Smooth muscle cell (in vitro differentiated cells): ENCODE measurements around the gene DAD1. TPM values are rescaled to one million over a fixed set of nuclear protein-coding genes. Genes with fewer than 3 reads are reported as not detected.

ENCODE experiments used
- DNase-seq: peaks from one replicate; lab custom pipeline; 2025; ENCODE audit not compliant: unreplicated experiment; lab: John Stamatoyannopoulos, UW
- H2AFZ ChIP-seq: fragments of 200-600 bp; sonication (generic); 2 replicates; pipeline ENCODE4 v1.6.0; 2016; ENCODE audit warnings: antibody characterized with exemption, low read depth, mild to moderate bottlenecking
- H3F3A ChIP-seq: fragments of 200-600 bp; sonication (generic); 2 replicates; pipeline ENCODE4 v1.6.0; 2017; ENCODE audit warnings: antibody characterized with exemption, low read depth
- H3K27ac ChIP-seq: fragments of 200-600 bp; sonication (generic); 2 replicates; pipeline ENCODE4 v1.5.1; 2016; ENCODE audit warnings: low read depth, mild to moderate bottlenecking
- H3K27me3 ChIP-seq: fragments of 200-600 bp; sonication (generic); 2 replicates; pipeline ENCODE4 v1.6.1; 2016; ENCODE audit warnings: low read depth, mild to moderate bottlenecking
- H3K36me3 ChIP-seq: fragments of 200-600 bp; sonication (generic); 2 replicates; pipeline ENCODE4 v1.5.1; 2016; ENCODE audit warnings: low read depth
- H3K4me1 ChIP-seq: fragments of 200-600 bp; sonication (generic); 2 replicates; pipeline ENCODE4 v1.5.1; 2016; ENCODE audit warnings: low read depth
- H3K4me2 ChIP-seq: fragments of 200-600 bp; sonication (generic); 2 replicates; pipeline ENCODE4 v1.6.0; 2016; ENCODE audit warnings: mild to moderate bottlenecking
- H3K4me3 ChIP-seq: fragments of 200-600 bp; sonication (generic); 2 replicates; pipeline ENCODE4 v1.5.1; 2016; ENCODE audit warnings: mild to moderate bottlenecking
- H3K79me2 ChIP-seq: fragments of 200-600 bp; sonication (generic); 2 replicates; pipeline ENCODE4 v1.6.0; 2016; ENCODE audit warnings: low read depth, mild to moderate bottlenecking
- H3K9ac ChIP-seq: fragments of 200-600 bp; sonication (generic); 2 replicates; pipeline ENCODE4 v1.6.0; 2016; ENCODE audit warnings: low read depth
- H3K9me3 ChIP-seq: fragments of 200-600 bp; sonication (generic); replicated peaks from 2 replicates; pipeline ENCODE4 v1.5.1; 2016; ENCODE audit warnings: low read depth
- H4K20me1 ChIP-seq: fragments of 200-600 bp; sonication (generic); 2 replicates; pipeline ENCODE4 v1.6.0; 2016; ENCODE audit warnings: low read depth
- WGBS: methylation state at CpG from one replicate; pipeline ENCODE4 v1.1.7; 2016; ENCODE audit warnings: low lambda C conversion rate; 5-methylcytosine and 5-hydroxymethylcytosine counted together
- polyA plus RNA-seq: library from polyadenylated mRNA; unstranded; fragments of >200 nt; fragmentation: Nextera tagmentation; extraction: Ambion mirVana; gene quantifications from 2 replicates; pipeline ENCODE4 v1.2.1, GENCODE V29; 2016
- total RNA-seq: library from RNA; depleted of rRNA; stranded (reverse); fragments of >200 nt; gene quantifications from 2 replicates; pipeline ENCODE4 v1.2.3, GENCODE V29; 2014
- TF ChIP-seq, protein P1 (sequence below): fragments of 200-600 bp; sonication (generic); IDR thresholded peaks from 2 replicates; pipeline ENCODE4 v1.5.1; 2017; ENCODE audit warnings: borderline replicate concordance, mild to moderate bottlenecking, antibody characterized with exemption; ENCODE audit not compliant: insufficient read depth, poor library complexity, severe bottlenecking

The DAD1 gene
- total and polyA plus RNA-seq, 2 experiments from 2014 or later, result 533 to 571 TPM

DNA sequence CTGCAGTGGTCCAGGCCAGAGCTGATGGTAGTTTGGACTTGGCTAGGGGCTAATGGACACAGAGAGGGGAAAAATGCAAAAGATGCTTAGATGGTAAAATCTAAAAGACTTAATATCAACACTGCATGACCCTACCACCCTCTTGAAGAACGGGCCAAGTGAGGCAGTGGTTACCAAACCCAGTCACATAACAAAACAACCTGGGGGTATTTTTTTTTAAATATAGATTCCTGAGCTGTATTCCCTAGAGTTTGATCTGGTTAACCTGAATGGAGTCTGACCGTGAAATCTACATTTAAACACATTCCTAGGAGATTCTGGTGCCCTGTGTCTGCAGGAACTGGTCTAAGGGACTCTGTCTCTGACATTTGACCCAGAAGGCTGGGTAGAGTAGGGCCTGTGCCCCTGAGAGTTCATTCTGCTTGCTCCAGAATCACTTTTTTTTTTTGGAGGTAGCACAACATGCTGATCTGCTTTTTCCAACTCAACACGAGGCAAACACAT, 24.8 kb upstream of the DAD1 start:
- DNase-seq, result no peak
- WGBS, result 38% methylated on average over 3 of the region's 3 CpGs
- Histone ChIP-seq H3K79me2 (no peaks in the 10 kb centered on the region), H3F3A (peaks cover 5% of the 10 kb centered on the region), H3K4me2 (peak overlapping the region; percentile 37), H2AFZ (no peak overlapping the region), H3K27me3 (no peaks in the 10 kb centered on the region), H3K4me1 (no peaks in the 10 kb centered on the region), H3K9me3 (no peaks in the 10 kb centered on the region), H3K27ac (peak overlapping the region; percentile 83), H3K9ac (peak overlapping the region; percentile 14), H4K20me1 (no peaks in the 10 kb centered on the region), H3K36me3 (peaks cover 7% of the 10 kb centered on the region), H3K4me3 (no peak overlapping the region)
- TF ChIP-seq, protein P1, sequence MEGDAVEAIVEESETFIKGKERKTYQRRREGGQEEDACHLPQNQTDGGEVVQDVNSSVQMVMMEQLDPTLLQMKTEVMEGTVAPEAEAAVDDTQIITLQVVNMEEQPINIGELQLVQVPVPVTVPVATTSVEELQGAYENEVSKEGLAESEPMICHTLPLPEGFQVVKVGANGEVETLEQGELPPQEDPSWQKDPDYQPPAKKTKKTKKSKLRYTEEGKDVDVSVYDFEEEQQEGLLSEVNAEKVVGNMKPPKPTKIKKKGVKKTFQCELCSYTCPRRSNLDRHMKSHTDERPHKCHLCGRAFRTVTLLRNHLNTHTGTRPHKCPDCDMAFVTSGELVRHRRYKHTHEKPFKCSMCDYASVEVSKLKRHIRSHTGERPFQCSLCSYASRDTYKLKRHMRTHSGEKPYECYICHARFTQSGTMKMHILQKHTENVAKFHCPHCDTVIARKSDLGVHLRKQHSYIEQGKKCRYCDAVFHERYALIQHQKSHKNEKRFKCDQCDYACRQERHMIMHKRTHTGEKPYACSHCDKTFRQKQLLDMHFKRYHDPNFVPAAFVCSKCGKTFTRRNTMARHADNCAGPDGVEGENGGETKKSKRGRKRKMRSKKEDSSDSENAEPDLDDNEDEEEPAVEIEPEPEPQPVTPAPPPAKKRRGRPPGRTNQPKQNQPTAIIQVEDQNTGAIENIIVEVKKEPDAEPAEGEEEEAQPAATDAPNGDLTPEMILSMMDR, result no peak

DNA sequence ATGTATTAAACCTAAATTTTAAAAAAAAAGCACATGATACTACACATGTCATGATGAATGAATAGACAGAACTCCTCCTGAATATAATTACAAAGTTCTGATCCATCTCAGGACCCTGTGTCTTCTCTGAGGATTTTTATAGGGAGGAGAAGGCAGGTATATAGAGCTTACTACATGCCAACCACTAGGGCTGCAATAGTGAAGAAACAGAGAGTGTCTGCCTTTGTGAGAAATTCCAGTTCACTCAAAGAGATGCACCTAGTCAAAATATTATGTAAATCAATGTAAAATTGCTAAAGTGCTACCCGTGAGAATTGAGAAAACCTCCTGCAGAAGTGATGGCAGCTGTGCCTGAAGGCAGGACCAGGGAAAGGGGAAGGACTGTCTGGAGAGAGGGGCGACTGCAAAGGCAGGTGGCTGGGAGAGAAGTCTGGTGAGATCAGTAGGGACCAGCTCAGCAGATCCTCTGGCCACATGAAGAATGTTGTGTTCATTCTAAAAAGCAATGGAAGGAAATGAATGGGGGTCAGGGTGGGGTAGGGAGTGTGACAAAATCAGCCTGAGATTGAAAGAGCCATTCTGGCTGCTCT, 24.2 kb upstream of the DAD1 start:
- Histone ChIP-seq H3K27ac (peak overlapping the region; percentile 83), H2AFZ (no peak overlapping the region), H4K20me1 (no peaks in the 10 kb centered on the region), H3K27me3 (no peaks in the 10 kb centered on the region), H3K9ac (peak overlapping the region; percentile 14), H3K4me2 (peak overlapping the region; percentile 37), H3K9me3 (no peaks in the 10 kb centered on the region), H3K36me3 (peaks cover 7% of the 10 kb centered on the region), H3K4me1 (no peaks in the 10 kb centered on the region), H3K79me2 (no peaks in the 10 kb centered on the region), H3F3A (peaks cover 5% of the 10 kb centered on the region), H3K4me3 (no peak overlapping the region)
- no peak for DNase-seq
- TF ChIP-seq, protein P1, result peak; percentile 21
- WGBS, result 71% methylated on average over 2 of the region's 2 CpGs

GRCh38 chr14:22610931-22611330, 21.9 kb upstream of the DAD1 start:
- H3K4me2 ChIP-seq, result no peak overlapping the region
- no peaks in the 10 kb centered on the region for H3K27me3 ChIP-seq
- no peaks in the 10 kb centered on the region for H3K4me1 ChIP-seq
- H3F3A ChIP-seq, result peaks cover 5% of the 10 kb centered on the region
- DNase-seq, result no peak
- no peaks in the 10 kb centered on the region for H3K9me3 ChIP-seq
- TF ChIP-seq, protein P1, result no peak
- no peak overlapping the region for H3K27ac ChIP-seq
- WGBS, result 92% methylated on average over 2 of the region's 2 CpGs
- no peak overlapping the region for H3K9ac ChIP-seq
- H3K79me2 ChIP-seq, result no peaks in the 10 kb centered on the region
- no peaks in the 10 kb centered on the region for H4K20me1 ChIP-seq
- no peak overlapping the region for H2AFZ ChIP-seq
- H3K4me3 ChIP-seq, result no peak overlapping the region
- H3K36me3 ChIP-seq, result peaks cover 7% of the 10 kb centered on the region

- no peak overlapping the region for H3K4me3 ChIP-seq
- H4K20me1 ChIP-seq, result no peaks in the 10 kb centered on the region
- peaks cover 7% of the 10 kb centered on the region for H3K36me3 ChIP-seq
- no peaks in the 10 kb centered on the region for H3K9me3 ChIP-seq
- H3K4me1 ChIP-seq, result no peaks in the 10 kb centered on the region
- no peak overlapping the region for H2AFZ ChIP-seq
- no peaks in the 10 kb centered on the region for H3K27me3 ChIP-seq
- DNase-seq, result no peak
- no peaks in the 10 kb centered on the region for H3F3A ChIP-seq
- TF ChIP-seq, protein P1, result no peak
- no peak overlapping the region for H3K4me2 ChIP-seq
- H3K27ac ChIP-seq, result no peak overlapping the region
- H3K9ac ChIP-seq, result no peak overlapping the region
- 86% methylated on average over 3 of the region's 3 CpGs for WGBS
- no peaks in the 10 kb centered on the region for H3K79me2 ChIP-seq
Observed at GRCh38 chr14:22607291-22607690, 18.3 kb upstream of the DAD1 start.
